GM12878 (cell line): ENCODE data around the gene SENP5. TPM values are rescaled to one million over a fixed set of nuclear protein-coding genes. Genes with fewer than 3 reads are reported as not detected.
A peak's percentile ranks its signal among the peaks of the same experiment; 100 is the strongest.

Experiments used
- ATAC-seq: fragments of 200-7000 bp; cut with Tn5 transposase; 3 replicates; pipeline ENCODE4 v1.9.1; 2020; ENCODE audit warnings: mild to moderate bottlenecking, moderate library complexity
- BruUV-seq: library from RNA; stranded (reverse); fragments of 400-500 nt; replicated peaks from 2 replicates; lab custom pipeline; 2021; lab: Mats Ljungman, UMichigan
- CTCF ChIA-PET: fragments of 300-600 bp; sonication (Branson Sonifier 250); formaldehyde crosslinking; extraction: SDS; loops from one replicate; lab custom pipeline; 2021; ENCODE audit warnings: inconsistent platforms; lab: Yijun Ruan, JAX
- POLR2A ChIA-PET: fragments of 350-600 bp; formaldehyde crosslinking; extraction: SDS; loops from one replicate; lab custom pipeline; 2021; ENCODE audit warnings: inconsistent platforms; lab: Charles Lee
- RAD21 ChIA-PET: fragments of 300-600 bp; sonication (Branson Sonifier 250); formaldehyde crosslinking; loops from one replicate; lab custom pipeline; 2023; ENCODE audit warnings: antibody characterized with exemption; ENCODE audit not compliant: unreplicated experiment; lab: Charles Lee
- SMC1A ChIA-PET: fragments of 300-600 bp; sonication (Branson Sonifier 250); formaldehyde crosslinking; loops from one replicate; lab custom pipeline; 2023; ENCODE audit not compliant: unreplicated experiment, uncharacterized antibody; lab: Charles Lee
- DNase-seq: peaks from one replicate; pipeline ENCODE4 v3.0.0-alpha.2; 2011; ENCODE audit warnings: low read depth, low spot score
- FAIRE-seq: peaks from 3 replicates; lab custom pipeline; 2011; peaks lifted over from hg19 to GRCh38; lab: Jason Lieb, UNC
- H2AFZ ChIP-seq: 2 replicates; pipeline ENCODE4 v1.6.0; 2011; ENCODE audit warnings: low read depth, low read length, control low read depth; ENCODE audit not compliant: control insufficient read depth
- H3K27ac ChIP-seq: 2 replicates; pipeline ENCODE4 v1.5.1; 2011; ENCODE audit warnings: control low read depth; ENCODE audit not compliant: control insufficient read depth, insufficient read depth
- H3K27me3 ChIP-seq, 2 experiments: replicated peaks in 1 of 2; 2 replicates each; pipeline versions ENCODE4 v1.6.0 to v1.6.1; 2011; ENCODE audit warnings: low read length in 1 of 2; ENCODE audit not compliant: control insufficient read depth in 2 of 2, insufficient read depth in 2 of 2
- H3K36me3 ChIP-seq, 2 experiments: 2 replicates each; pipeline ENCODE4 v1.5.1; 2011; ENCODE audit warnings: low read length in 1 of 2; ENCODE audit not compliant: control insufficient read depth in 2 of 2, insufficient read depth in 2 of 2
- H3K4me1 ChIP-seq: 2 replicates; pipeline ENCODE4 v1.6.1; 2011; ENCODE audit warnings: mild to moderate bottlenecking, low read length, moderate library complexity, mixed read lengths; ENCODE audit not compliant: control insufficient read depth, insufficient read depth
- H3K4me2 ChIP-seq: 2 replicates; pipeline ENCODE4 v1.6.0; 2011; ENCODE audit warnings: control low read depth; ENCODE audit not compliant: control insufficient read depth, insufficient read depth
- H3K4me3 ChIP-seq: fragments of 200-600 bp; sonication (generic); 2 replicates; pipeline ENCODE4 v1.5.1; 2016
- H3K79me2 ChIP-seq: 2 replicates; pipeline ENCODE4 v1.6.0; 2011; ENCODE audit warnings: low read length; ENCODE audit not compliant: control insufficient read depth, insufficient read depth
- H3K9ac ChIP-seq: 2 replicates; pipeline ENCODE4 v1.8.0; 2011; ENCODE audit warnings: low read length, control low read depth, mixed read lengths; ENCODE audit not compliant: control insufficient read depth, insufficient read depth
- H3K9me3 ChIP-seq: replicated peaks from 3 replicates; pipeline ENCODE4 v1.5.1; 2011; ENCODE audit warnings: mild to moderate bottlenecking, low read length; ENCODE audit not compliant: control insufficient read depth, insufficient read depth
- H4K20me1 ChIP-seq: 2 replicates; pipeline ENCODE4 v1.6.0; 2011; ENCODE audit not compliant: control insufficient read depth, insufficient read depth
- ETV6 ChIP-seq, 2 experiments: fragments of 450-650 bp in 1 of 2; IDR thresholded peaks in 1 of 2; conservative IDR thresholded peaks in 1 of 2; 2 replicates each; pipeline ENCODE4 v1.6.1; 2014; ENCODE audit warnings: antibody characterized with exemption in 1 of 2, borderline replicate concordance in 1 of 2, low read depth in 1 of 2, mild to moderate bottlenecking in 1 of 2, moderate library complexity in 1 of 2
- POLR2AphosphoS5 ChIP-seq: IDR thresholded peaks from 2 replicates; pipeline ENCODE4 v1.6.1; 2011; ENCODE audit warnings: mild to moderate bottlenecking, low read length, inconsistent platforms
- SPI1 ChIP-seq: IDR thresholded peaks from 2 replicates; pipeline ENCODE4 v1.6.1; 2011; ENCODE audit warnings: low read depth, mild to moderate bottlenecking, low read length, moderate library complexity, borderline replicate concordance; ENCODE audit not compliant: insufficient read depth
- ZBTB33 ChIP-seq: fragments of 450-650 bp; IDR thresholded peaks from 2 replicates; pipeline ENCODE4 v1.6.1; 2017; ENCODE audit warnings: mild to moderate bottlenecking
- WGBS: methylation state at CpG from one replicate; pipeline ENCODE4 v1.1.6; 2016; ENCODE audit warnings: low lambda C conversion rate; ENCODE audit not compliant: insufficient replicate concordance, insufficient coverage; ENCODE audit errors: missing lambda C conversion rate; 5-methylcytosine and 5-hydroxymethylcytosine counted together
- in situ Hi-C: fragments of 300-500 bp; cut with MboI; formaldehyde crosslinking; loops from 9 replicates; pipeline ENCODE4 v1.14.3; 2018; ENCODE audit warnings: mixed read lengths
- intact Hi-C: fragments of 100-400 bp; cut with micrococcal nuclease; formaldehyde crosslinking; loops from one replicate; pipeline ENCODE4 v1.14.2; 2022; ENCODE audit not compliant: unreplicated experiment
- polyA plus RNA-seq, 11 experiments: library from polyadenylated mRNA; depleted of rRNA in 4 of 11; unstranded in 6 of 11; stranded (reverse) in 5 of 11; fragments of >200 nt; fragmentation: Nextera tagmentation in 4 of 11; fragmentation: Illumina TruSeq in 1 of 11; extraction: Ambion mirVana in 4 of 11; extraction: Trizol in 1 of 11; gene quantifications; 1 replicate in 1 of 11; 2 replicates in 10 of 11; pipeline versions ENCODE4 v1.2.1 to v1.2.3, GENCODE V29; 2011 to 2016; ENCODE audit warnings: inconsistent platforms in 2 of 11, missing spikeins in 2 of 11, low read depth in 1 of 11
- total RNA-seq, 4 experiments: library from RNA; depleted of rRNA in 3 of 4; stranded (reverse); fragments of >200 nt in 3 of 4; fragmentation: Illumina TruSeq in 1 of 4; extraction: Trizol in 1 of 4; gene quantifications; 2 replicates each; pipeline versions ENCODE4 v1.2.1 to v1.2.3, GENCODE V29; 2013 to 2021

SENP5 gene
- total and polyA plus RNA-seq, 10 of the 15 experiments (the other 5 are each of a cell fraction or from before 2014, with no cell fraction given), result 6.4 to 28.4 (median 15.6) TPM

GRCh38 chr3:196886144-196886543 is 18.4 kb downstream of the SENP5 start:
- Histone ChIP-seq H3K36me3 (peaks cover 4 to 7% of the 10 kb centered on the region in 2 experiments; a peak in 3 of 4 replicates), H3K9ac (no peak overlapping the region), H3K4me3 (no peak overlapping the region), H2AFZ (no peak overlapping the region), H3K4me2 (no peak overlapping the region), H3K4me1 (peaks cover 10% of the 10 kb centered on the region), H3K79me2 (peaks cover 44% of the 10 kb centered on the region), H3K9me3 (no peaks in the 10 kb centered on the region), H4K20me1 (peaks cover 2% of the 10 kb centered on the region; the same call in 1 of the 2 replicates), H3K27me3 (no peaks in the 10 kb centered on the region), H3K27ac (no peak overlapping the region)
- DNase-seq (no peak), FAIRE-seq (peak; percentile 38), ATAC-seq (peak; percentile 15; the same call in 2 of the 3 replicates)
- ChIA-PET RAD21 (no interaction called here), POLR2A (interaction anchor here (1.1 kb wide), 1 partner anchor 54 kb away, joined by 4 read pairs; no protein-coding TSS in a partner anchor), SMC1A (interaction anchor here (0.6 to 1.4 kb wide), 5 partner anchors 8 to 110 kb away, joined by 3 to 4 read pairs (median 3); no protein-coding TSS in a partner anchor), CTCF (interaction anchor here (0.6 to 0.8 kb wide), 2 partner anchors 56 to 277 kb away, joined by 3 read pairs; partner anchors contain the start of gene NCBP2)
- BruUV-seq, result no TSS peak
- TF ChIP-seq ETV6 (conservative IDR thresholded peaks at IDR 0.05 in 1 of 2, IDR thresholded peaks at IDR 0.05 in 1 of 2; ENCODE audit: borderline replicate concordance in 1 of 2, low read depth in 1 of 2) (no peak), POLR2AphosphoS5 (peak; percentile 60; the same call in 1 of the 2 replicates)
- in situ Hi-C loops (no loop called here), intact Hi-C loops (no loop called here)
- WGBS, result 14% methylated on average over 4 of the region's 4 CpGs

- POLR2A ChIA-PET, result interaction anchor here (0.6 kb wide), 2 partner anchors 13 to 16 kb away, joined by 3 to 4 read pairs; no protein-coding TSS in a partner anchor
- RAD21 ChIA-PET, result no interaction called here
- CTCF ChIA-PET, result no interaction called here
- intact Hi-C loops (no loop called here), in situ Hi-C loops (no loop called here)
- peaks cover 25% of the 10 kb centered on the region for H3K79me2 ChIP-seq
- no peak overlapping the region for H3K4me3 ChIP-seq
- H2AFZ ChIP-seq, result no peak overlapping the region
- FAIRE-seq (no peak), ATAC-seq (peak; percentile 36; the same call in 2 of the 3 replicates), DNase-seq (no peak)
- H3K9ac ChIP-seq, result no peak overlapping the region
- peaks cover 5% of the 10 kb centered on the region; the same call in 1 of the 2 replicates for H3K4me1 ChIP-seq
- no peak overlapping the region for H3K27ac ChIP-seq
- H3K4me2 ChIP-seq, result no peak overlapping the region
- peaks cover 4 to 7% of the 10 kb centered on the region in 2 experiments; a peak in 3 of 4 replicates for H3K36me3 ChIP-seq
- 88% methylated on average over 6 of the region's 6 CpGs for WGBS
- no peak for TF ChIP-seq SPI1
- TF ChIP-seq ZBTB33, result peak; percentile 37; the same call in 1 of the 2 replicates
- SMC1A ChIA-PET, result interaction anchor here (0.7 to 1.6 kb wide), 4 partner anchors 9 to 41 kb away, joined by 3 to 4 read pairs (median 4); no protein-coding TSS in a partner anchor
- BruUV-seq, result no TSS peak
- no peaks in the 10 kb centered on the region for H3K27me3 ChIP-seq
- peaks cover 2% of the 10 kb centered on the region; the same call in 1 of the 2 replicates for H4K20me1 ChIP-seq
- no peaks in the 10 kb centered on the region for H3K9me3 ChIP-seq
These were observed 22.4 kb downstream of the SENP5 start for GRCh38 chr3:196889844-196890708.
